SK-MEL-5 (cell line): ENCODE measurements around the gene BORCS5. TPM values are rescaled to one million over a fixed set of nuclear protein-coding genes. Genes with fewer than 3 reads are reported as not detected.
"Not testable (repeated sequence)": the region's sequence is repeated elsewhere in the genome, so short reads cannot be mapped to it uniquely, and the experiment has no call there.

Experiments
- DNase-seq: peaks from one replicate; pipeline ENCODE4 v3.0.0-alpha.2; 2016; ENCODE audit warnings: low read depth, low spot score
- in situ Hi-C: cut with HindIII; loops from 2 replicates; pipeline ENCODE4 v1.10.0; 2016; ENCODE audit warnings: low sequenced_read_pairs, high pct_unique_total_duplicates, low pct_unique_long_range_greater_than_20kb
- total RNA-seq: library from RNA; depleted of rRNA; stranded (reverse); fragments of >200 nt; shearing (Covaris generic); gene quantifications from 2 replicates; pipeline ENCODE4 v1.2.3, GENCODE V29; 2014

The BORCS5 gene
- total RNA-seq, 1 experiment from 2014 or later, result 13.2 TPM

DNA sequence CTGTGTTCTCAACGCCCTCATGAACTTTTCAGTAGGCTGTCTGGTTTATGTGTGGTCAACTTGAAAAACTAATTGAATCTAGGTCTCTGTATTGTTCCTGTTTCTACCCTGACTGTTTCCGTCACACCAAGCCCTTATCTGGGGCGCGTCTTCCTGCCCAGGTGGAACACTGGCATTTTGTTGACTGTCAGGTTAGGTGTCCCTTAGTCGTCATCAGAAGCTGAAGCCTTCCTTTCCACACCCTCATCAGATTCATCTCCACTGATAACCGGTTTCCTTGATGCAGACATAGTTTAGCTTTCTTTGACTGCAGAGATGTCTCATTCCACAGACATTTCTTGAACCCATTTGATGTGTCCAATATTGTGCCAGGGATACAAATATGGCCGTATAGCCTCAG lies 109.3 kb downstream of the BORCS5 start:
- DNase-seq, result no peak
- in situ Hi-C loops, result no loop called here

DNA sequence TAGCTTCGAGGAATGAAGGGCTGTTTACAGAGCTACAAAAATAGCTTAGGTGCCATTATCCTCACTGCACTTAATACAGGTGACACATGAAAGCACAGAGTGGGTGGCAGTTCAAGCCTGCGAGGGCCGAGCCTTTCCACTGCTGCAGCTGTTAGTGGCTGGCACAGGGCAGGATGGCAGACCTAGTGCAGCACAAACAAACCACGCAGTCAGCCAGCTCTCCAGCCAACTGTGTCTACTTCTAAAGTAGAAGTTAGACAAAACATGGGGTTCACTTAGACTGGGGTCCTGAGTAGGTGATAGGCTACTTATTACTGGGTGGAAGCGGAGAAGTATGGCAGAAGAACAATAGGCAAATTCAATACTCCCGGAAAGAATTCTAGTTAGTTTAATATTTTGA lies 110.4 kb downstream of the BORCS5 start:
- in situ Hi-C loops, result no loop called here
- no peak for DNase-seq

DNA sequence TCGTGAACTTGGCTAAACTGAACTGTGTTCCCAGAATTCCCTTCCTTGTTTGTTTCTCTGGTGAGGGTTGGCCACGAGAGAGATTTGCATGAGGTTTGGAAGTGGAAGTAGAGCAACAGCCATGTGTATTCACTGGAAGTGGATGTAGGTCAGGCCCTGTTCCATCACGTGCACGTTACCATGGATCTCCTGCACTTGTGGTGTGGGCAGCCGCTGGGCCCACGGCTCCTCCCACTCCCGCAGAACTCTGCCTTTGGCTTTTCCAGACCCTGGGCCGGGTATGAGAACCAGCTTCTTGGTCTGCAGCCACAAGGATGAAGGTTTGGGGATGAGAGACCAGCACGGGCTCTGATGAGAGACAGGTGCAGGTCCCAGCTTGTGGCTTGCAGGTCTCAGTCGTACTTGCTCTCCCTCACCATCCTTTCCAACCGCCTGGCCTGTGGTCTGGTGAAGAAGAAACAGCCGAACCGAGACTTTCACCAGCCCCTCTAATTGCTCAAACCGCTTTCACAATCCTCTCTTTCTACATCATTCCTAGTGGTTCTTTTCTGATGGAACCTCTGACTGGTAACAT lies 110.9 kb downstream of the BORCS5 start:
- DNase-seq, result no peak
- in situ Hi-C loops, result no loop called here

DNA sequence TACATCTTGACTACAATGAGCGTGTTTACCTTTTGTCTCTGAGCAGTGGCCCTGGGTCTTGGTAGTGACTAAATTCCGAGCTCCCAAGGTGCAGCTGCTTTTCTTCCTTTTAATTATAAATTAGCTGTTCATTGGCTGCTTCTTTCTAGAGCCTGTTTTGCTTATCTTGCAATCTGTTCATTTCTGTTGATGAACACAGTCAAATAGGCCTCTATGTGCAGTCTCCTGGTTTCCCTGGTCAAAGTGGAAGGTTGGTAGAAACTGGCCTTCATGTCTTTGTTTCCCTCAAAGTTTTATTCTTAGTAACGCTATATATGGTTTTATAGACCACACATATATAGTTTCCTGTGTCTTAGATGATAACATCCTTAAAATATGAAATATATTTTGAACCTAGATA lies 111.7 kb downstream of the BORCS5 start:
- in situ Hi-C loops, result no loop called here
- no peak for DNase-seq

DNA sequence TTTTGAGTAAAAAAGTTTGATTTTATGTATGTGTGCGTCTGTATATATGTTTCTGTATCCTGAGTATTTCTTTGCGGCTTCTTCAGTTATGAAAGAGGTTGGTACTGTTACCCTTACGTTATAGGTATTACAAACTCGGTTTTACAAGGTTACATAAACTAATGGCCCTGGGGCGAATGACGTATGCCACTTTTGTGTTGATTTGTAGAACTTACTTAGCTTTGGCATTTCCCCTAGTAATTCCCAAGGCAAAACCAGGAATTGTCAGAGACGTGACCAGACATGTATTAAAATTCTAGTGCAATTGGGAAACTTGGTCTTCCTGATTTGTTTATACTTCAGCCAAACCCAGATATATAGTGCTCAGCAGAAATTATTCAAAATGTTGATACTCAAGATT lies 112.5 kb downstream of the BORCS5 start:
- no peak for DNase-seq
- in situ Hi-C loops, result no loop called here

DNA sequence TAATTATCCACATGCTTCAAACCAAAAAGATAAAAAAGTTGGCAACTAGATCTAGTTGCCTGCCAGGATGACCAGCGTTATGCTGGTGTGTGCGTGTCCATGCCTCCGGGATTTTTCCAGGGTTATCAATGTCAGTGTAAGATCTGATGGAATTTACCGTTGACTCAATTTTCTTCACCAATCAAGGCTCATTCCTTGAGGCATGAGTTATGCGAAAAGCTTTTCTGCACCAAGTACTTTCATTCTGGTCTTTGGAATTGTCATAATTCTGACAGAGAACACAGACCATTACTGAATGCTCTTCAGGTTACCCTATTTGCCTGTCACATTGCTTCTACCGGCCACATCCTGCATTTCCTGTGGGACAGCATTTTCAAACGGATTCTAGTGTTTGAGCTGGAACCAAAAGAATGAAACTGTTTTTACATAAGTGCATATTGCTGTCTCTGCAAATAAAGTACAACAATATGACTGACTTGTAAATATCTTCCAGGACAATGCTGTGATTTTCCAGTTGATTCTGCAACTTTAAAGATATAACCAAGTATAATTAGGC lies 114.0 kb downstream of the BORCS5 start:
- DNase-seq, result no peak

DNA sequence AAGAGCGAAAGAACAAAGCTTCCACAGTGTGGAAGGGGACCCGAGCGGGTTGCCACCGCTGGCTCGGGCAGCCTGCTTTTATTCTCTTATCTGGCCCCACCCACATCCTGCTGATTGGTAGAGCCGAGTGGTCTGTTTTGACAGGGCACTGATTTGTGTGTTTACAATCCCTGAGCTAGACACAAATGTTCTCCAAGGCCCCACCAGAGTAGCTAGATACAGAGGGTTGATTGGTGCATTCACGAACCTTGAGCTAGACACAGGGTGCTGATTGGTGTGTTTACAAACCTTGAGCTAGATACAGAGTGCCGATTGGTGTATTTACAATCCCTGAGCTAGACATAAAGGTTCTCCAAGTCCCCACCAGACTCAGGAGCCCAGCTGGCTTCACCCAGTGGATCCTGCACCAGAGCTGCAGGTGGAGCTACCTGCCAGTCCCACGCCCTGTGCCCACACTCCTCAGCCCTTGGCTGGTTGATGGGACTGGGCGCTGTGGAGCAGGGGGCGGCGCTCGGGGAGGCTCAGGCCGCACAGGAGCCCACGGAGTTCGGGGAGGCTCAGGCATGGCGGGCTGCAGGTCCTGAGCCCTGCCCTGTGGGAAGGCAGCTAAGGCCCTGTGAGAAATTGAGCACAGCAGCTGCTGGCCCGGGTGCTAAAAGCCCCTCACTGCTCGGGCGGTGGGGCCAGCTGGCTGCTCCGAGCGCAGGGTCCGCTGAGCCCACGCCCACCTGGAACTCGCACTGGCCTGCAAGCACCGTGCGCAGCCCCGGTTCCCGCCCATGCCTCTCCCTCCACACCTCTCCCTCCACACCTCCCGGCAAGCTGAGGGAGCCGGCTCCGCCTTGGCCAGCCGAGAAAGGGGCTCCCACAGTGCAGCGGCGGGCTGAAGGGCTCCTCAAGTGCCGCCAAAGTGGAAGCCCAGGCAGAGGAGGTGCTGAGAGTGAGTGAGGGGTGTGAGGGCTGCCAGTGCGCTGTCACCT lies 115.4 kb downstream of the BORCS5 start:
- in situ Hi-C loops, DNase-seq: not testable (repeated sequence)

More for the DNA sequence above, 114.0 kb downstream of the BORCS5 start:
- in situ Hi-C loops, result no loop called here

DNA sequence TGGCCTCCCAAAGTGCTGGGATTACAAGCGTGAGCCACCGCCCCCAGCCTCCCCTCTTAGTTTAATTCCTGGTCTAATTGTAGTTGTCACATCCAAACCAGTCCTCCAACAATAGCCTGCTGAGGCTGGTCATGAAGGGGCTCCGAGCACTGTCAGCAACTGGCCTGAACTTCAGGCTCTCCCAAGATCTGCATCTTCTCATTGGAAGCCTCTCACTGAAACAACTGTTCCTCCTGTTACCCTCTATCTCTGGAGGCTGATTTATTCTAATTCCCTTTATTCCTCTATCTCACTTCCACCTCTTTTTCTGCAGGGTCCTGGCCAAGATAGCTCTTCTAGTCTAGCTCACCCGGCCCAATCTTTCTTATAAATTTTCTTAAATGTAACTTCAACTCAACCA lies 116.3 kb downstream of the BORCS5 start:
- DNase-seq, result no peak

DNA sequence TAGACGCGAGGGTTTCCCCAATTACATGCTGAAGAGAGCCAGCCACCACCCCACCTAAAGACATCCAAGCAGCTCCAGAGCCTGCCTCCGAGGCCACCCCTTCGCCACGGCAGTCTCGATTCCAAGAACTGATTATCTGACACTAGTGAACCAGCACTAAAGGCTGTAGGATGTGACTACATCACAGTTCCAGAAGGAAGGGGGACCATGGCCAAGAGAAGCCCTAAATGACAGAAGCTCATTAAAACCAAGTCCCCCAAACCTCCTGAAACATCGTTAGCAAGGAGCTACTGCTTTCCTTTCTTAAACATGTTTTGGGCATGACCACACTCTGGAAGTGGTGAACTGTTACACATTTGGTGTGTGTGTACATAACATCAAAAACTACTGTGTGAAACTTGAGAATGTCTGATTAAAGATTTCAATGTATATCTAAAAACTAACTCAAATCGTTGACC lies 117.6 kb downstream of the BORCS5 start:
- in situ Hi-C loops, result no loop called here
- DNase-seq, result no peak

More for the DNA sequence above, 116.3 kb downstream of the BORCS5 start:
- in situ Hi-C loops, result no loop called here

DNA sequence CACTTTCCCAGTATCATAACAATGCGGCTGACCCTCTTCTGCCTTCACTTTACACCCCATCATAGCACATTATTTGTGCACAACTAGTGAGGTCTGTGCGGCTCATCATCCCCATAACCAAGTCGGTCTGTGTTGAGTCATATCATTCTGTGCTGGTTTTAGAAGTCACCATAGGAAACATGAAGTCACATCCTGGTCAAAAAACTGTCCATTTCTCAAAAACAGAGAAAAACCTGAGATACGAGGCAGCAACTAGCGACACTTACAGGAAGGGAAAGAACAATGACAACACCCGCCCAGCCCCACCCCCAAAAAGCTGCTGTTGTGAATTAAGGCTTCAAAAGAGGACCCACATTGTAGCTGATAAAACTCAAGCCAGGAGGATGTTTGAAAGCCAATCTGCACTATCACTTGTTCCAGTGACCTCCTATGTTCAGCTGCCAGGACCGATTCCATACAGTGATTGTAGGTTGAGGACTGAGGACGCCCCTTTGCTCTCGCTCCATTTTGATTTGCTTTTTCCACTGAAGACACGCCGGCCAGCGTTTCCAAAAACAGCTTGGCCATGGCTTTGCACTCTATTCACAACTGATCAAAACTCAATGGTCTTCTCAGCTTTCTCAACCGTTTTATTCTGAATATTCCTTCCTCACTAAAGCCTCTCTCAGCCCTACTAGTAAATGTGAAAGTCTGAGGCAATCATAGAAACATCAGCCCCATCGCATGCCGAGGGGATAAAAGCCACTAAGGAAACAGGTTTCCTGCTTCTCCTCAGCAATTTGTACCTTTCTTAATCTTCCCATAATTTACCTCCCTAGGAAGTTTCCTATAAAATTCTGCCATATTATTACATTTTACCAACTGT lies 118.3 kb downstream of the BORCS5 start:
- in situ Hi-C loops, result no loop called here
- no peak for DNase-seq

DNA sequence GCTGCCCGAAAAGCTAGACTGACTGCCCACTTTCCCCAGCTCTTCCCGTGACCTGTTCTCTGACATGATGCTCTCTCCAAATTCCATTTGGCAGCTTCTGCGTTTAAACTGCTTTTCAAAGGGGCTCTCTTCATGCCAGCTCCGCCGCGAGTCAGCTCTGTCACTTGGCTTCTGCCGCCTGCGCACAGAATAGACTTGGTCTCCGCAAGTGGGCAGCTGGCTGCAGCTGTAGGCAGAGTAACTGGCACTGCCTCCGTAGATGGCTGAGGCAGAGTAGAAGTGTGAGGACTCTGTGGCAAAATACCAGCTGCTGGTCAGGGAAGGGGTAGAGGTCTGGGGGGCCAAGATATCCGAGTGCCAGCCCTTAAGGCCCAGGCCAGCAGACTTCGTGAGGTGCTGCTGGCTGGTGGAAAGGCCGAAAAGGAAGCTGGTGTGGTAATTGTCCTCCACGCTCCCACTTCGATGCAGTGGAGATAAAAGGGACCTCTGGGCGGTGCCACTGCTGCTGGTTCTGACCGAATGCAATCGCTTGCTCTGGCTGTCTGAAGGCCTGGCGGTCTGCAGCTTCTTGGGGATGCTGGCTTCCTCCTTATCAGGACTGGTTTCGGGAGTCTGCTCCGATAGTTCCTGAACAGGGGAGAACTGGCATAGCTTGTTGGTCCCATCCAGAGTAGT lies 120.1 kb downstream of the BORCS5 start:
- in situ Hi-C loops, result no loop called here
- no peak for DNase-seq

DNA sequence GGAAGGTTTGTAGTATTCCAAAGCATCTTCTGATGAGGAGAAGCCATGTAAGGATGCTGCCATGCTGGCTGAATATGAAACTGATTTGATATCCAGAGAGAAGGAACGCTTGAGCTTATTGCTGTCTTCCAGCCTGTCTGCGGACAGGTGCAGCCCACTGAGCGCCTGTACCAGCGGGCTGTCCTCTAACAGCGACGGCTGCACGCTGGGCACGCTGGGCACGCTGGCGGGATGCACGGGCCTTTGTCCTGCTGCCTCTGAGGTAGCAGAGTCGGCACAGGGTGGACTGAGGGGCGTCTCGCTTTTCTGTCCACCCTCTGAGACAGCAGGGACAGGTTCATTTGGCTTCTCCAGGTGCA lies 120.6 kb downstream of the BORCS5 start:
- DNase-seq, result no peak
- in situ Hi-C loops, result no loop called here

DNA sequence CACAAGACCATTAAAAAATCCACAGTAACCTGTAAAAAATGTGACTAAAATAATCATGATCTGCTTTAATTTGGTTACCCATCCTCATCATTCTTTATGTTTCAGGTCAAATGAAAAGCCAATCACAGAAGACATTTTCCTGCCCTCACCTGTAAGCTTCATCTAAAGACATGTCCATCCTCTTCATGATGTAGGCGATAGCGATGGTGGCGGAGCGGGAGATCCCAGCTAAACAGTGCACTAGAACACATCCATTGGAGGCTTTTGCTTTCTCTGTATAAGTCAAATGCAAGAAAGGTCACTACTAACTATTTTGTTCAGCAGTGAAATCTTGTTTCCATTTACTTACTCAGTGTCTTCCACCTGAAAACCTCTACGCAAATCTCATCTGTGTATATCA lies 123.2 kb downstream of the BORCS5 start:
- no peak for DNase-seq
- in situ Hi-C loops, result no loop called here

DNA sequence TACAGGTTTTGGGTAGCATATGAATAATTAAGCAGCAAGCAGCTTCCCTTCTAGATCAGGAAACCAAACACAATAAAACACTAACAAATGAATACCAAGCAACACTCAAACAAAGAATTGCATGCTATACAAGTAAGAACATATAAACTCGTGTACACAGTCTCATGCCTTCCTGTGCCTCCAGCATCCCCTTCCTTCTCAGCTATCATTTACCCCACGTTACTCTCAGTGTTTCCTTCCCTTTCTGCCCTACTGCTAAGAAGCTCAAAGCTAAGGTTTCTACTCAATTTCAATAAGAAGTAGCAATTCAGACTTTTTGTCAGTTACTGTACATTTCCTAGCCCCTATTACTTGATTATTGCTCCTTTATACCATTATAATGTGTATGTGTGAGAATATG lies 124.8 kb downstream of the BORCS5 start:
- in situ Hi-C loops, result no loop called here
- no peak for DNase-seq

DNA sequence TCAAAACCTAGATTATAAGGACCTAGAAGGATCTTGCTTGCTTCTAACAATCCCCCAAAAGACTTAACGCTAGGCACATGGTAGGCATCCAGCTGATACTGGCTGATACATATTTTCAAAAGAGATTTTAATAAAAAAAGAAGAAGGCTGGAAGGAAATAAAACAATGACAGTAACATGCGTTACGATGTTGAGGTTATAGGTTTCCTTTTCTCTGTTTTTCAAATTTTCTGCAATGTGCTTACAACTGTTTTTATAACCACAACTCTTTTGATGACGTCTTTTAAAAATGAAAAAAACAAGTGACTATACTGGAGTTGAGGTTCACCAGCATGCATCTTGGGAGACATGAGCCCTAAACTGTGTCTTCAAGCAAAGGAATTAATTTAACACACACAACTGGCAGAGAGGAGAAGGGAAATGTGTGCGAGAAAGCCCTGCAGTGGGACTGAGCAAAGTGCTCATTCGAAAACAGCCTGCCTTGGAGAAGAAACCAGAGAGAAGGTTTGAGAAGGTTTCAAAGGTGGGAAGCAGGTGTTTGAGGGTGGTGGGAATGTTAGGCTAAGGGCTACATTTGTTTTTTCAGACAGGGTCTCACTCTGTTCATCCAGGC lies 125.4 kb downstream of the BORCS5 start:
- in situ Hi-C loops, result no loop called here
- no peak for DNase-seq

DNA sequence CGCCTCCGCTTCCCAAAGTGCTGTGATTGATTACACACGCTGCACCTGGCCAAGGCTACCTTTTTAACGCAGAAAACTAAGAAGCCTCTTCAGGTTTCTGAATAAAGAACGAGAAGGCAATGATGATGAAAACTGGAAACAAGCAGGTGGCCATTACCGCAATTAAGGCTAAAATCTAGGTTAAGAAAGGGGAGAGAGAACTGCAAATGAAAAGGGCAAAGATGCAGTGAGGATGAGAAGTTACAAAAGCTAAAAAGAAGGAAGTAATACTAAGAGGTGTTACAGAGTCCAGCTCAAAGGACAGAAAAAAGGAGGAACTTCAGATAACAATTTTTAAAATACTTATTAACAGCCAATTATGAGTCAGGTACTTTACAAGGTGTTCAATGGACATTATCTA lies 126.1 kb downstream of the BORCS5 start:
- in situ Hi-C loops, result no loop called here
- DNase-seq, result no peak

DNA sequence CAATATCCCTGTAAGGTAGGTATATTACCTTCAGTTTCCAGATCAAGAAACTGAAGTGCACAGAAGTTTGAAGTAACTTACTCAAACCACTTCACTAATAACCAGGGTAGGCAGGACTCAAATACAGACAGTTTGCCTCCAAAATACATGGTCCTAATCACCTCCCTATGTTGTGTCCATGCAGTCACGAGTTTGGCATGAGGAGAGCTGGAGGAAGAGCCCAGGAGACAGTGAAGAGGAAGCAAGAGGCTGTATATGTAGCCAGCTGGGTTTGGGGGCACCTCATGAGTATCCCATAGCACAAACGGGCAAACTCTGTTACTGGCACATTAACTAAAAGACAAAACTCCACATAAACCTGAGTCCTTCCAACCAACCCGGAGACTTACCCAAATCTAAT lies 126.6 kb downstream of the BORCS5 start:
- in situ Hi-C loops, result no loop called here
- DNase-seq, result peak; percentile 58
